GM12872 (cell line): Measurements from ENCODE around the gene DNAJC13.
A peak's percentile ranks its signal among the peaks of the same experiment; 100 is the strongest.

ENCODE experiments used
- TF ChIP-seq, protein P1 (sequence below): IDR thresholded peaks from 3 replicates; pipeline ENCODE4 v1.5.1; 2011; ENCODE audit warnings: low read depth, mild to moderate bottlenecking, low read length, moderate library complexity; ENCODE audit not compliant: insufficient read depth

DNAJC13 gene

DNA sequence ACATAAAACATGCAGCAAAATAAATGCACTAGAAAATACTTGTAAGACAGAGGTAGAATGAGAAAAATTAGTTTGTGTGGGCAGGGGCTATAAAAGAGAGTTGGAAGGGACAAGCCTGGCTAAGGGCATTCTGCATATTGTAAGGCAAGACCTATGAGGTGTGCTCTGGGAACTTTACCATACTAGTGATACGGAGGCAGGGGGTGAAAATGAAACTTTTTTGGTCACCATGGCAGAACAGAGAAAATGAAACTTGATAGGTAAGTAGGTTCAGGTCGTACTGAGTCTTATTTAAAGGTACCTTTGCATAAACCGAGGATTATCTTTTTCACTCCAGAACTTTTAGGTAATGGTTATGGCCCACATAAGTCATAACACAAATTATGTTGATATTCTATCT is 105.1 kb downstream of the DNAJC13 start:
- TF ChIP-seq, protein P1, sequence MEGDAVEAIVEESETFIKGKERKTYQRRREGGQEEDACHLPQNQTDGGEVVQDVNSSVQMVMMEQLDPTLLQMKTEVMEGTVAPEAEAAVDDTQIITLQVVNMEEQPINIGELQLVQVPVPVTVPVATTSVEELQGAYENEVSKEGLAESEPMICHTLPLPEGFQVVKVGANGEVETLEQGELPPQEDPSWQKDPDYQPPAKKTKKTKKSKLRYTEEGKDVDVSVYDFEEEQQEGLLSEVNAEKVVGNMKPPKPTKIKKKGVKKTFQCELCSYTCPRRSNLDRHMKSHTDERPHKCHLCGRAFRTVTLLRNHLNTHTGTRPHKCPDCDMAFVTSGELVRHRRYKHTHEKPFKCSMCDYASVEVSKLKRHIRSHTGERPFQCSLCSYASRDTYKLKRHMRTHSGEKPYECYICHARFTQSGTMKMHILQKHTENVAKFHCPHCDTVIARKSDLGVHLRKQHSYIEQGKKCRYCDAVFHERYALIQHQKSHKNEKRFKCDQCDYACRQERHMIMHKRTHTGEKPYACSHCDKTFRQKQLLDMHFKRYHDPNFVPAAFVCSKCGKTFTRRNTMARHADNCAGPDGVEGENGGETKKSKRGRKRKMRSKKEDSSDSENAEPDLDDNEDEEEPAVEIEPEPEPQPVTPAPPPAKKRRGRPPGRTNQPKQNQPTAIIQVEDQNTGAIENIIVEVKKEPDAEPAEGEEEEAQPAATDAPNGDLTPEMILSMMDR, result no peak

DNA sequence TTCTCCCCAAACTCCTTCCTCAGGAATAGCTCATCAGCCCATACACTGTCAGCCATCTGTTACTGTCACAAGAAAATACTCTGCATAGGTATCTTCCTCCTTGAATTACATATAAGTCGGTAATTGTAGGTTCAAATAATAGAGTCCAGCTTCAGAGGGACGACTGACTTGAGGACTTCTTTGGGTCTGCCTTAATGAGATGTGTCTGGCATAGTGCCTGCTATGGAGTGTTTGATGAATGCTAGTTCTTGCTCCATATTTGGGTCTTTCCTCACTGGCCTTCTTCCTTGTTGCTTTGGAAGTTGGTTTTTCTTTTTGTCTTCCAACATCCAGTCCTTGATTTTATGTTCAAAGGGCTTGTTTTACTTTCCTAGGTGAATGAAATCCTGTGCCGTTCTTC is 113.3 kb downstream of the DNAJC13 start:
- TF ChIP-seq, protein P1, result no peak

DNA sequence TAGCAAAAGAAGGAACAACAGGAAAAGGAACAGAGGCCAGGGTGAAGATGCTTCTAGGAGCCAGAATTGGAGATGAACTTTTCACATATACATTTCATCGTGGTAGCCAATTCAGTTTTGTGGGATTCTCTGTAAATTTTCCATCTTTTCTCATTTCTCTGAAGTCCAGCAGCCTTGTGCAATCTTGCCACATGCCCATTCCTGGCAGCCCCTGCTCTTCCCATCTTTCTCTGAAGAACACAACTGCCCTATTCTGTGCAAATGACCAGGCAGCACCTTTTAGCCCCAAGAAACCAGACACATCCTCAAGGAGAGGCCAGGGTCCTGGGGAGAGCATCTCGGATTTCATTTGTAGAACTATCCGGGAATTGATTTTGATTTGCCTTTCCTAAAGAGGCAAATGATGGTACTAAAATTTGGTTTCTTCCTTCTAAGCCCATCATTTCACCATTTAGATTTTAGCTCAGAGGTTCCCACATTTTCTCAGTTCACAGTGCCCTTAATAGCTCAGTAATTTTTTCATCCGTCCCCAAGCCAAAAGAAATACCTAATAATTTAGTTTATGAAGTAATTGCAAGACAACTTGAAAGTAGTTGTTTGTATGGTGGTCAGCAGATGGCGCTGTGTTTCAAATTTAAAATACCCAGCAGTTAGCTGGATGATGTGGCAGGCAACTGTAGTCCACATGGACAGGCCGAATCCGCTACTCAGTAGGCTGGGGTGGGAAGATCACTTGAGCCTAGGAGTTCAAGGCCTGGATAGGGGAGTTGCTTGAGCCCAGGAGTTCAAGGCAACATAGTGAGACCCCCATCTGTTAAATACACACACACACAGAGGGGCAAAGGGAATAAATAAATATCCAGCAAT is 118.5 kb downstream of the DNAJC13 start:
- TF ChIP-seq, protein P1, result peak; percentile 54; the same call in 2 of the 3 replicates

DNA sequence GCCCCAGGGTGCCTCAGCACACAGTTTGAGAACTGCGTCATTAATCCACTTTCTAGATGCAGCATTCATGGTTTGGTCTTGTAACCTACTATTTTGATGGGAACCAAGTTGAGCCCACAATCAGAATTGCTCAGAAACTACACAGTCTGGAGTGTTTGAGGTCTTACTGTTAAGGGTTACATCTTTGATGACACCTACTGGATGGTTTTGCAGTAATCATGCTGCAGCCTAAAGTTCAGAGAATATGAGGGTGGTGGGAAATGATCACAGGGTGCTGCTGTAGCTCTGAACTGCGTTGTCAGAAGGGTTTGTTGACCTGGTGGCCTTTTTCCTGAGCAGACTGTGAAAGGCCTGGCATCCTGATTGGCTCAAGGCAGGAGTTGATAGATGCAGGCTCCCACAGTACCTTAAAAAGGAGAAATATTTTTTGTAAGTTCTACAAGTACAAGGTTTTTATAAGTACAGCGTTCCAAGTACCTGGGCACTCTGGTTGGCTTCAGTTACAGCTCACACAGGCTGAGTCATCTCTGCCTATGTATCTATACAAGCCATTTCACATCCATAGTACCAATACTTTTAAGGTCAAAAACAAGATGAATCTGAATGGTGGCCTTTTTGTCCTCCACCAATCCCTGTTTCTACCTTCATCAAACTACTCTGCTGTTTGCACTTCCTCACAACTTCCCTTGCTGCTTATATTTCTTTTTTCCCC is 119.3 kb downstream of the DNAJC13 start:
- TF ChIP-seq, protein P1, result 0 out of 3 replicates have a peak, but pooled peaks have one; percentile 2

DNA sequence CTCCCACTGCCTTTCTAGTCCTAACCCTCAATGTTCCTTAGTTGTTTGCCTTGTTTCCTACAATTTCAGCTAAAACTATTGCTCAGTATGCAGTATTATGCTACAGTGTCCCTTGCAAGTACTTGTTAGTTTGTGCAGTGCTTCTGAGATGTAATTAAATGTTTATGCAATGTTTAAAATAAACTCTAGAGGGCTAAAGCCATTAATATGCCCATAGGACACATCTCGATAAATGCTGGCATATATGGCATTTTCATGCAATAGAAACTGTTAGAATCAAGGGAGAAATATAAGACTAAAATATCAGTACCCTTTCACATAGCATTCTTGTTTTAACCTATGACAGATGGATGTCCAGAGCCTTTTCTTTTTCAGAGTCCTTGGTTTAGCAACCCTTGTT is 120.0 kb downstream of the DNAJC13 start:
- TF ChIP-seq, protein P1, result no peak

DNA sequence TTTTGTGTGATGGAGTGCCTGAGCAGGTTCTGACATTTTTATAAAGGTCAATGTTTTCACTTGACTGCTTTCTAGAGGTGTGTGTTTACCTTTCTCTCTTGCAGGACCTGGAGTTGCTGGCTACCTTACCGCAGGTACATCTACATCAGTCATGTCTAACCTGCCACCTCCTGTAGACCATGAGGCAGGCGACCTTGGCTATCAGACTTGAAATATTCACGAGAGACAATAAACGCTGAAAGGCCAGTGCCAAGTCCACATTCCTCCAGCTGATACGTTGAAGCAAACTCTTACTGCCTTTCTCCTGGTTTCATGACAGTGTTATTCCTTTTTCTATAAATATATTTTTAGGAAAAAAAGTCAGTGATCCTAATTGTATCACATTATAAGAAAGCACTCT is 120.8 kb downstream of the DNAJC13 start:
- TF ChIP-seq, protein P1, result no peak

DNA sequence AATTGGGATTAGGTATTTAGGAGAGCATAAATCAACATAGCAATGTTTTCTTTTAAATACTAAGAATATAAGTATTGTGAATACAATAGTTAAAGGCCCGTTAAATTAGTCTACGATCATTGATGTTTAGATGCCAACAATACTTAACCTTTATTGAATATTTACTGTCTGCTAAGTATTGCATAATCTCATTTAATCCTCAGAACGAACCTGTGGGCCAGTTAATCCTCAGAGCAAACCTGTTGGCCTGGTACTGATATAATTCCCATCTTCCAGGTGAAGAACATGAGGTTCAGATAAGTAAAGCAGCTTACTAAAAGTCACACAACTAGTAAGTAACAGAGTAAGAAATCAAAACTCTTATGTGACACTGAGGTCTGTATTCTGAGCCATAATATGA is 122.4 kb downstream of the DNAJC13 start:
- TF ChIP-seq, protein P1, result no peak
